Uterus (tissue), 2 donors: ENCODE measurements around the gene RAPSN.

Experiments used
- CTCF ChIP-seq, 4 experiments: fragments of 200-600 bp in 2 of 4; fragments of 450-650 bp in 2 of 4; sonication (generic) in 2 of 4; IDR thresholded peaks; one replicate each; pipeline ENCODE4 v1.5.1; 2016 to 2019; ENCODE audit warnings: antibody characterized with exemption in 4 of 4, mild to moderate bottlenecking in 2 of 4, moderate library complexity in 1 of 4
- POLR2A ChIP-seq, 2 donors: fragments of 450-650 bp; IDR thresholded peaks; one replicate each; pipeline ENCODE4 v1.6.1; 2016; ENCODE audit warnings: antibody characterized with exemption in 2 of 2, mild to moderate bottlenecking in 1 of 2, moderate library complexity in 1 of 2

GRCh38 chr11:47466701-47467250 is 17.8 kb upstream of the RAPSN start:
- TF ChIP-seq POLR2A (IDR thresholded peaks at IDR 0.05): no peak
- TF ChIP-seq CTCF (IDR thresholded peaks at IDR 0.05): no peak
